HEK293 (cell line): ENCODE measurements around the gene TAF5L.

Experiments
- CTCF ChIA-PET: fragments of 350-600 bp; formaldehyde crosslinking; extraction: SDS; loops from one replicate; lab custom pipeline; 2021; ENCODE audit warnings: antibody characterized with exemption; lab: Yijun Ruan, JAX
- POLR2A ChIA-PET: fragments of 300-600 bp; formaldehyde crosslinking; extraction: SDS; loops from one replicate; lab custom pipeline; 2020; ENCODE audit warnings: antibody characterized with exemption, inconsistent platforms; lab: Yijun Ruan, JAX
- H3K27ac ChIP-seq: fragments of 200-500 bp; sonication (Bioruptor generic); 2 replicates; pipeline ENCODE4 v1.5.1; 2014; ENCODE audit warnings: low read depth, low read length, control low read depth, inconsistent platforms; ENCODE audit errors: extremely low read depth
- H3K36me3 ChIP-seq, 2 experiments: fragments of 200-500 bp in 1 of 2; sonication (Bioruptor generic) in 1 of 2; 1 replicate in 1 of 2; 2 replicates in 1 of 2; pipeline ENCODE4 v1.5.1; 2014 to 2017; ENCODE audit warnings: inconsistent platforms in 2 of 2, low read length in 2 of 2; ENCODE audit not compliant: control insufficient read depth in 2 of 2, insufficient read depth in 1 of 2
- H3K4me1 ChIP-seq: fragments of 200-500 bp; sonication (Bioruptor generic); 2 replicates; pipeline ENCODE4 v1.5.1; 2014; ENCODE audit warnings: mild to moderate bottlenecking, low read length, inconsistent platforms; ENCODE audit not compliant: control insufficient read depth, insufficient read depth
- H3K4me3 ChIP-seq: 2 replicates; pipeline ENCODE4 v1.5.1; 2011; ENCODE audit warnings: low read depth, mild to moderate bottlenecking, control low read depth, low read length, moderate library complexity
- H3K9me3 ChIP-seq: fragments of 200-500 bp; sonication (Bioruptor generic); 2 replicates; pipeline ENCODE4 v1.5.1; 2014; ENCODE audit warnings: low read depth, low read length, inconsistent platforms; ENCODE audit not compliant: control insufficient read depth, insufficient read depth
- GFI1B ChIP-seq: fragments of 450-650 bp; formaldehyde crosslinking; IDR thresholded peaks from 2 replicates; pipeline ENCODE4 v1.5.1; 2016; ENCODE audit warnings: missing biosample characterization, missing genetic modification characterization
- IKZF3 ChIP-seq: fragments of 450-650 bp; IDR thresholded peaks from 2 replicates; pipeline ENCODE4 v1.5.0; 2018; ENCODE audit warnings: missing biosample characterization, mild to moderate bottlenecking, missing genetic modification characterization, moderate library complexity
- MYNN ChIP-seq: fragments of 450-650 bp; formaldehyde crosslinking; IDR thresholded peaks from 2 replicates; pipeline ENCODE4 v1.5.1; 2016; ENCODE audit warnings: missing biosample characterization, missing genetic modification characterization, borderline replicate concordance
- ZBTB11 ChIP-seq: fragments of 450-650 bp; formaldehyde crosslinking; conservative IDR thresholded peaks from 2 replicates; pipeline ENCODE4 v1.5.1; 2016; ENCODE audit warnings: low read depth, missing biosample characterization, missing genetic modification characterization
- ZBTB17 ChIP-seq: fragments of 450-650 bp; formaldehyde crosslinking; IDR thresholded peaks from 2 replicates; pipeline ENCODE4 v1.5.1; 2016; ENCODE audit warnings: missing biosample characterization, missing genetic modification characterization
- ZFP3 ChIP-seq: fragments of 450-650 bp; formaldehyde crosslinking; IDR thresholded peaks from 2 replicates; pipeline ENCODE4 v1.5.1; 2016; ENCODE audit warnings: low read depth, missing biosample characterization, missing genetic modification characterization
- ZNF121 ChIP-seq: fragments of 450-650 bp; formaldehyde crosslinking; IDR thresholded peaks from 2 replicates; pipeline ENCODE4 v1.5.1; 2016; ENCODE audit warnings: missing biosample characterization, missing genetic modification characterization
- ZNF140 ChIP-seq: fragments of 450-650 bp; formaldehyde crosslinking; IDR thresholded peaks from 2 replicates; pipeline ENCODE4 v1.5.1; 2016; ENCODE audit warnings: missing biosample characterization, missing genetic modification characterization
- ZNF221 ChIP-seq: fragments of 450-650 bp; formaldehyde crosslinking; IDR thresholded peaks from 2 replicates; pipeline ENCODE4 v1.5.1; 2017; ENCODE audit warnings: missing biosample characterization, missing genetic modification characterization, borderline replicate concordance
- ZNF354C ChIP-seq: fragments of 450-650 bp; formaldehyde crosslinking; IDR thresholded peaks from 2 replicates; pipeline ENCODE4 v1.5.1; 2016; ENCODE audit warnings: missing biosample characterization, missing genetic modification characterization, low read depth, borderline replicate concordance
- ZNF362 ChIP-seq: fragments of 450-650 bp; formaldehyde crosslinking; IDR thresholded peaks from 2 replicates; pipeline ENCODE4 v1.5.1; 2016; ENCODE audit warnings: missing biosample characterization, missing genetic modification characterization
- ZNF366 ChIP-seq: fragments of 450-650 bp; formaldehyde crosslinking; conservative IDR thresholded peaks from 2 replicates; pipeline ENCODE4 v1.5.1; 2016; ENCODE audit warnings: missing biosample characterization, missing genetic modification characterization
- ZNF394 ChIP-seq: fragments of 450-650 bp; formaldehyde crosslinking; IDR thresholded peaks from 2 replicates; pipeline ENCODE4 v1.5.1; 2016; ENCODE audit warnings: missing biosample characterization, missing genetic modification characterization, mild to moderate bottlenecking, moderate library complexity, borderline replicate concordance
- ZSCAN5A ChIP-seq: fragments of 450-650 bp; formaldehyde crosslinking; IDR thresholded peaks from 2 replicates; pipeline ENCODE4 v1.5.1; 2016; ENCODE audit warnings: missing biosample characterization, missing genetic modification characterization

The TAF5L gene

GRCh38 chr1:229553621-229554130 lies 72.2 kb downstream of the TAF5L start (continued):
- TF ChIP-seq ZSCAN5A (tag by site-specific recombination): no peak
- TF ChIP-seq, all 188 proteins: peak for 1

- peaks cover 4 to 12% of the 10 kb centered on the region in 2 experiments; a peak in 2 of 3 replicates for H3K36me3 ChIP-seq
- CTCF ChIA-PET: interaction anchor here (0.6 kb wide), 1 partner anchor 1655 kb away, joined by 3 read pairs; no protein-coding TSS in a partner anchor
- H3K27ac ChIP-seq: no peak overlapping the region
- no peak overlapping the region for H3K4me3 ChIP-seq
- POLR2A ChIA-PET: no interaction called here
- peaks cover 33% of the 10 kb centered on the region for H3K4me1 ChIP-seq
- no peaks in the 10 kb centered on the region for H3K9me3 ChIP-seq
- TF ChIP-seq ZNF366 (tag by site-specific recombination): 0 out of 2 replicates have a peak, but pooled peaks have one; percentile 10
- TF ChIP-seq GFI1B (tag by site-specific recombination): no peak
- TF ChIP-seq IKZF3 (tag by site-specific recombination): 0 out of 2 replicates have a peak, but pooled peaks have one; percentile 29
- peak; percentile 78 for TF ChIP-seq ZBTB17 (tag by site-specific recombination)
- TF ChIP-seq, all 188 proteins: peak for 3
Observed at GRCh38 chr1:229552732-229553131, 73.2 kb downstream of the TAF5L start.

GRCh38 chr1:229550812-229551567 lies 74.9 kb downstream of the TAF5L start:
- Histone ChIP-seq H3K36me3 (peaks cover 13 to 23% of the 10 kb centered on the region in 2 experiments; a peak in 2 of 3 replicates), H3K4me1 (peaks cover 21% of the 10 kb centered on the region), H3K9me3 (no peaks in the 10 kb centered on the region)
- CTCF ChIA-PET: interaction anchor here (0.6 to 0.9 kb wide), 2 partner anchors 36 to 103 kb away, joined by 3 to 4 read pairs; no protein-coding TSS in a partner anchor
- TF ChIP-seq ZNF362: peak; percentile 79; the same call in 1 of the 2 replicates
- no peak for TF ChIP-seq ZFP3 (tag by site-specific recombination)
- TF ChIP-seq ZNF221 (tag by site-specific recombination): no peak
- no peak for TF ChIP-seq ZNF140
- TF ChIP-seq ZNF121: peak; percentile 96
- TF ChIP-seq MYNN (tag by site-specific recombination): no peak
- TF ChIP-seq ZBTB11: no peak
- TF ChIP-seq ZNF394: no peak
- TF ChIP-seq ZNF354C (tag by site-specific recombination): no peak
- TF ChIP-seq, all 188 proteins: peak for 2
- H3K27ac ChIP-seq: no peak overlapping the region
- H3K4me3 ChIP-seq: no peak overlapping the region
- POLR2A ChIA-PET: interaction anchor here (0.7 to 1.0 kb wide), 2 partner anchors 8 to 13 kb away, joined by 3 to 4 read pairs; partner anchors contain the start of gene ABCB10
